NCI-H128 (cell line): Measurements from ENCODE around the gene CDK5RAP3.
"Not testable (repeated sequence)": the region's sequence is repeated elsewhere in the genome, so short reads cannot be mapped to it uniquely, and the experiment has no call there.

Experiments
- DNase-seq: peaks from one replicate; lab custom pipeline; 2025; ENCODE audit not compliant: unreplicated experiment; lab: John Stamatoyannopoulos, UW

The CDK5RAP3 gene, protein sequence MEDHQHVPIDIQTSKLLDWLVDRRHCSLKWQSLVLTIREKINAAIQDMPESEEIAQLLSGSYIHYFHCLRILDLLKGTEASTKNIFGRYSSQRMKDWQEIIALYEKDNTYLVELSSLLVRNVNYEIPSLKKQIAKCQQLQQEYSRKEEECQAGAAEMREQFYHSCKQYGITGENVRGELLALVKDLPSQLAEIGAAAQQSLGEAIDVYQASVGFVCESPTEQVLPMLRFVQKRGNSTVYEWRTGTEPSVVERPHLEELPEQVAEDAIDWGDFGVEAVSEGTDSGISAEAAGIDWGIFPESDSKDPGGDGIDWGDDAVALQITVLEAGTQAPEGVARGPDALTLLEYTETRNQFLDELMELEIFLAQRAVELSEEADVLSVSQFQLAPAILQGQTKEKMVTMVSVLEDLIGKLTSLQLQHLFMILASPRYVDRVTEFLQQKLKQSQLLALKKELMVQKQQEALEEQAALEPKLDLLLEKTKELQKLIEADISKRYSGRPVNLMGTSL

DNA sequence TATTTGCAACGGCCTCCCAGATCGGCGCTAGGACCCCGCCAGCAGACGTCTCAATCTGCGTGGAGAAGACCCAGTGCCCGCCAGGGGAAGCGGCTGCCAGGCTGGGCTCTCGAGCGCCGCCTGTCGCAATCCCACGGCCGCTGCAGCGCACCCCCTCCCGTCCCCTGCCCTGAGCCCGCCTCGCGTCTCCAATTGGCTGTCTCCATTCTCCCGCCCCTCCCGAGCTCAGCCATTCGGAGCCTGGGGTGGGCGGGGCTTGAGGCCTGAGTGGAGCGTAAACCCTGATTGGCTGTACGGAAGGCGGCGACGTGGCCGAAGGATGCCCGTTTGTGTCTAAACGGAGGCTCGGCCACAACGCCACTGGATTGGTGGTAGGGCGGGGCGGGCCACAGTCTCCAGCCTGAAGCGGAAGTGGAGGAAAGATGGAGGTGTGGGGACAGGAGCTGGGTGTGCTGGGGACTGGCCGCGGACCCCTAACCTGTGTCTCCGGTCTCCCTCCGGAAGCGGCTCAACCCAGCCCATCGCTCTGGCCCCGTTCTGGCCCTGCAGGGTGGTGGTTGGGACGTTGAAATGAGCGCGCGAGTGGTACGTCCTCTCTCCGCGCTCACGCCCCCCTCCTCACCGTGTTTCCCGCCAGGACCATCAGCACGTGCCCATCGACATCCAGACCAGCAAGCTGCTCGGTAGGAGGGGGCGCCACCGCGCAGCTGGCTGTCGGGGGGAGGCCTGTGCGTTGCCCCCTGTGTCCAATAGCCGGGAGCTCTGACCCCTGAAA lies at the start of gene CDK5RAP3:
Gene CDK5RAP3 (plus strand): TSS at position 389 of the 775 bp plus-strand sequence. CDS start 34 bp downstream, at position 423.
- DNase-seq = peak; percentile 97

DNA sequence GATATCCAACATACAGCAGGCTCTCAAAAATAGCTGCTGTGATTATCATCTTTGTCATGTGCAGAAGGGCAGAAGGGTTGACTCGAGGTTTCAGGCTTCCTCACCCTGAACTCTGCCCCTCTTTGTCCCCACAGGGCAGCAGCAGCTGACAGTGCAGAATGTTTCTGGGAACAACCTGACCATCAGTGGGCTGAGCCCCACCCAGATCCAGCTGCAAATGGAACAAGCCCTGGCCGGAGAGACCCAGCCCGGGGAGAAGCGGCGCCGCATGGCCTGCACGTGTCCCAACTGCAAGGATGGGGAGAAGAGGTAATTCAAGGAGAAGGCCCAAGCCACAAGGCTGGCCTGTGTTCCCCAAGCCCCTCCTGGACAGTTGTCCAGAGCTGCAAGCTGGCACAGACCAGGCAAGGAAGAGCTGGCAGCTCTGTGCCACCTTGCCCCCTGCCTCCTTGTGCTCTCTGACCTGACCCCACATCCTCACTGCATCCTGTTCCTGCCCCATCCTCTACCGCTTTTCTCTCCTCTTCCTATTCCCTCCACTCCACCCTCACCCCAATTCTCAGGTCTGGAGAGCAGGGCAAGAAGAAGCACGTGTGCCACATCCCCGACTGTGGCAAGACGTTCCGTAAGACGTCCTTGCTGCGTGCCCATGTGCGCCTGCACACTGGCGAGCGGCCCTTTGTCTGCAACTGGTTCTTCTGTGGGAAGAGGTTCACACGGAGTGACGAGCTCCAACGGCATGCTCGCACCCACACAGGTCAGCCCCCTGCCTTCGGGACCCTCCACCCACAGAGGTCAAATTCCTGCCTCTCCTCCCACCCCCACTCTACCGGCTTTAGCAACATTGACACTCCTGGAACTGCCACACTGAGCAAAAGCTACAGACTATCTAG lies 45.9 kb upstream of the CDK5RAP3 start:
- no peak for DNase-seq

DNA sequence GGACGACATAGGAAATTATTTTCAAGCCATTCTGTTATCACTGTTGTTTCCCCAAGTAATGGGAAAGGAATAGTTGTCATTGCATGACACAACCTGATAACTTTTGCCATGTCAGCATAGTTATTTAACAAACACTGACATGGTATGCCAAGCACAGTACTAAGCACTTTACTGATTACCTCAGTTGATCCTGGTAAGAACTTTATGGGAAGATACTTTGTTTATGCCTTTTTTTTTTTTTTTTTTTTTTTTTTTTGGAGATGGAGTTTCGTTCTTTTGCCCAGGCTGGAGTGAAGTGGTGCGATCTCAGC lies 45.3 kb upstream of the CDK5RAP3 start:
- DNase-seq = no peak

DNA sequence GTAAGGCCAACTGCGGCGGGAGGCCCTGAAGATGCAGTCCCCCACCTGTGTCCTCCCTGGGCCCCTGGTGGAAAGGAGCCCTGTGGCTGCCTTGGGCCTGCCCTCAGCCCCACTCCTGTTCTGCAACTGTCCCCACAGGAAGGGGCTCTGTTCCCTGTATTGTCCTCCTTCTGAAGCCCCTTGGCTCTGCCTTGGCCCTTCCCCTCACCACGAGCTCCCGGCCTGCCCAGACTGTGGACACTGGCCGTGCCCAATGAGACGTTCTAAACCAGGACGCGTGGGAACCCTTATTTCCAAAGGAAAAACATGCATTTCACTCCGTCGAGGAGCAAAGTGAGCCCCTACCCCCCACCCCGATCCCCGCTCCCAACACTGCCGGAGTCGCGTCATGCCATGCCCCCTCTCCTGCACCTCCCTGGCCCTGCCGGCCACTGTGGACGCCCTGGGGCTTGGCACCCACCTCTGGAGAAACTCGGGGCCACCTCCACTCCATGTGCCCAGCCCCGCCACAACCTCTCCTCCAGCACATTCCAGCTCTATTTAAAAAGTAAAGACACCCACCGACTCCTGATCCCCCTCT lies 43.0 kb upstream of the CDK5RAP3 start:
- no peak for DNase-seq

DNA sequence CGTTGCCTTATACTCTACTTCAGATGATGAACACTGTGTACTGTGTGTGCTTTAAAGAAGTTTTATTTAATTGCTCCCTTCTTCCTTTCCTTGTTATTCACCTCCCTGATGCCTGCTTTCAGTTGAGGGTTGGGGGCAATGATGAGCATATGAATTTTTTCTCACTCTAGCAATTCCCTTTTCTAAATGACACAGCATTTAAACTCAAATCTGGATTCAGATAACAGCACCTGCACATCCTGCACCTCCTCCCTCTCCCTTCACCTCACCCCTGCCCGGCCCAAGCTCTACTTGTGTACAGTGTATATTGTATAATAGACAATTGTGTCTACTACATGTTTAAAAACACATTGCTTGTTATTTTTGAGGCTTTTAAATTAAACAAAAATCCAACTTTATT lies 42.5 kb upstream of the CDK5RAP3 start:
- DNase-seq = no peak

DNA sequence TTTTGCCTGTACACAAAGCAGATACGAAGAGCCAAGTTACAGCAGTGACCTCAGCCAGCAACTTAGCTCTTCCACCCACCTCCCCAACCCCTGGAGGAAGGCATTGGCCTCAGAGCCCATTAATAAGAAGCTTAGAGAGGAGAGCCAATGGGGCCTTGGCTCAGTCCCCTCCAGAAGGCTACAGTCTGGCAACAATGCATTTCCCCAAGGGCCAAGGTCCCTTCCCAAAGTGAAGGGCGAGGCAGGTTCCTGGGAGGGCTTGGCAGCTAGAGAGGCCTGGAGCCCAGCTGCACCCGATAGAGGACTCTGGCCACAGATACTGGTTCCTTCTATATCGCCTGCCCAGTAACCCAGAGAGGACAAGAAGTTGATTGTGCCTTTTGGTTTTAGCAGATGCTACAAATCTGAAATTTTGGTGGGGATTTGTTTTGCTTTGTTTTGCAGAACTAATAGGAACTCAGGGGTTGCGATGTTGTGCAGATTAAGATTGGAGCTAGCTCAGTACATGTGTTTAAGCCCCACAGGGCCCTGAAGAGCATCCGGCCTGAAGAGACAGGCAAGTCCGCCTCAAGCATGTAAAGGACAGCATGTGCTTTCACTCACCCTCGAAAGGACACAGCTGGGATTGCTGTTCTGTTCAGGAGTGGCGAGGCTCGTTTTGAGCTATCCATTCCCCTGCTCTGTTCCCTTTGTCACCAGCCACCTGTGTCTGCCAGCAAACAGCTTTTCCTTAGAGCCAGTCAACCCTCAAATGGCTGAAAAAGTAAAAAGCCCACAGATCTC lies 41.5 kb upstream of the CDK5RAP3 start:
- DNase-seq = no peak

DNA sequence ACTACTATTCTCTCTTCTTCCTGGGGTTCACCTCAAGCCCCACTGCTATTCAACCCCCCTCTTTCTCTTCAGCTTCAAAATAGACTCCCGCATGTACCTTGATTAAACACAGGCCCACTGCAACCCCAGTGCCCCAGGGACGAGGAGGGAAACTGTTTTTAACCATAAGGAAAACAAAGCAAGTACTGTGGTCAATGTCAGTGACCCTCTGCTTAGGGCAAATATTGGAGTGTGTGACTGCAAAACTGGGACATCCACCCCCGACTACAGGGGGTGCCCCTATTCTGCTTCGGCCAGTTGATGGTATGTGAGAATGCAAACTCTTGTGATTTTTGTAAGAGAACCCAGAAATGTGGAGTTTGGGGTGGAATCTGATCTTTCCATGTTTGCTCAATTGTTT lies 39.1 kb upstream of the CDK5RAP3 start:
- no peak for DNase-seq

DNA sequence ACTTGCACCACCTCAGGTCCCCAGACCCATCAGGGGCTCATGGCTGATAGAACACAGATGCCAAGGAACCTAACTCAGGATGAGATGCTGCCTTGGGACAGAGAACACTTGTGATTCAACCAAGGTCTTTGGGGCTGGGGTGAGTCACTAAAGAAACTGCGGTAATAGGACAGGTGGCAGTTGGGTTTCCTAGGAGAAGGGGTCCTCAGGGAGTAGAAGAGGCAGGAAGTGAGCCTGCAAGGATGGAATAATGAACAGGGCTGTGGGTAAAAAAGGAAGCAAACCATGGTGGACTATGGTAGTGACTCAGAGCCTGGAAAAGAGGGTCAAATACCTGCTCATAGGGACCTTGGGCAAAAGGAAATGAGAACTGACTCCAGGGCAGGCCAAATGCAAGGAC lies 36.1 kb upstream of the CDK5RAP3 start:
- DNase-seq = no peak

DNA sequence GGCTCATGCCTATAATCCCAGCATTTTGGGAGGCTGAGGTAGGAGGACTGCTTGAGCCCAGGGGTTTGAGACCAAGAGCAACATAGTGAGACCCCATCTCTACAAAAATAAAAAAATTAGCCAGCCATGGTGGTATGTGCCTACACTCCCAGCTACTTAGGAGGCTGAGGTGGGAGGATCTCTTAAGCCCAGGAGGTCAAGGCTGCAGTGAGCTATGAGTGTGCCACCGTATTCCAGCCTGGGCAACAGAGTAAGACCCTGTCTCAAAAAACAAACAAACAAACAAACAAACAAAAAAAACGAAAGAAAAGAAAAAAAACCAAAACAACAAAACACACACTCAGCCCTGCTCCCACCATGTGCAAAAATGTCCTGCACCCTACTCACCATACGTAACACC lies 35.4 kb upstream of the CDK5RAP3 start:
- DNase-seq = not testable (repeated sequence)

DNA sequence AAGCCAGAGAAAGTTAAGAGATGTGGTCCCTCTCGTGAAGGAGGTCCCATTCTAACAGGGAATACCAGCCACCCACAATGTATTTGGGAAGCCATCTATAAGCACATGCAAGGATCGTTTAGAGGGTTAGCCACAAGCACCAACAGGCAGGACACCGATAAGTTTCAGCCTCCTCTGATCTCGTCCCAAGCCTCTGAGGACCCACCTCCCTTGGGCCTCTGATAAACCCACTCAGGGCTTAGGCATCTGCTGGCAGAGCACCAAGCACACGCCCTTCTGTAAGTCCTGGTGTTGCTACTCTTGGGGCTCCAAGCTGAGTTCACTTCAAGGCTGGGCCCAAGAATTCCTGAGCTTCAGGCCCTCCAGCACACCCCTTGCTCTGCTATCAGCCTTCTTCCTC lies 35.0 kb upstream of the CDK5RAP3 start:
- DNase-seq = no peak

DNA sequence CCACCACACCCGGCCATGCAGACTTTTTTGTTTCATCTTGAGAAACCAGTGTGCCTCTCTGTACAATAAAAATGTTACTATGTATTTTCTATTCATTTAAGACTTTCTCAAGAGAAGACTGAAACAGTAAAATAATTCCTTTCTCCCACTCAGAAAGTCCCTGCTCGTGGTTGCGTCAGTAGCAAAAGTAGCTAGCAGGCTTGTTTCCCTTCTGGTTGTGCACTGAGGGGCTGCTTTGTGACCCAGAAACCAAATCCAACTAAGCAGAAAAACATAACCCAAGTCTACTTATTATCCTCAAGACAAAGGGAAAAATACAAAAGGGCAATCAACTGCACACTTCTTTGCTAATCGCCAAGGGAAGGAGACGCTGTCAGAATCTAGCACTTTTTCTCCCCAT lies 33.0 kb upstream of the CDK5RAP3 start:
- DNase-seq = no peak

DNA sequence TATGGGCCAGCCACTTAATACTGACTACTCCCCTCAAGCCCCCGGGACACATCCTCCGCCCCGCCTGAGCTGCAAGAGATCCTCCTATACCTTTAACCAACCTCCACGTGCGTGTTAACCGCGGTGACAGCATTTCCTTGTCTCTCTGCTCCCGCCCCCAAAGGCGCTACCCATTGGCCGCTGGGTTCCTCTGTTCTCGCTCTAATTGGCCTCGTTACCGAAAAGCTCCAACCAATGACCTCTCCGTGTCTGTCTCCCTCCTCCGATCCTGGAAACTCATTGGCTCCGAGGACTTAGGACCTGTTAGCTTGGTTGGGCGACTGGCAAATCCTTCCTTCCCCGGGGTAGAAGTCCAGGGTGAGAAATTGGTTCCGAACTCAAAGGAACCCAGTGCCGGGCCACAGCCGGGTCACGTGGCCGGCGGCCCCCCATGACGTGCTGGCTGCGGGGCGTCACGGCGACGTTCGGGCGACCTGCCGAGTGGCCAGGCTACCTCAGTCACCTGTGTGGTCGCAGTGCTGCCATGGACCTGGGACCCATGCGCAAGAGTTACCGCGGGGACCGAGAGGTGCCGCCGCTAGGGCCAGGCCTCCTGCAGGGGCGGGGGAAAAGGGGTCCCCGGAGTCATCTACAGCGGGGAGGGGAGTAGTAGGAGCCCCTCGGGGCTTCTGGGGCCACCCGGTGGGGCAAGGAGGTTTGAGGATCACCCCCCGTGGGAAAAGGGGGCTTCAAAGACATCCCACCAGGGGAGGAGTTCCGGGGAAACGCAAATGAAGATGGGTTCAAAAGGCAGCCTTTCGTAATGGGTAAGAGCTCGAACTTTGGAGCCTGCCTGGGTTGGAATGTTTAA lies 29.4 kb upstream of the CDK5RAP3 start, which contains the start of gene PNPO:
Gene PNPO (plus strand): TSS at position 326 of the 850 bp plus-strand sequence. CDS start 105 bp downstream, at position 431.
- peak; percentile 63 for DNase-seq

DNA sequence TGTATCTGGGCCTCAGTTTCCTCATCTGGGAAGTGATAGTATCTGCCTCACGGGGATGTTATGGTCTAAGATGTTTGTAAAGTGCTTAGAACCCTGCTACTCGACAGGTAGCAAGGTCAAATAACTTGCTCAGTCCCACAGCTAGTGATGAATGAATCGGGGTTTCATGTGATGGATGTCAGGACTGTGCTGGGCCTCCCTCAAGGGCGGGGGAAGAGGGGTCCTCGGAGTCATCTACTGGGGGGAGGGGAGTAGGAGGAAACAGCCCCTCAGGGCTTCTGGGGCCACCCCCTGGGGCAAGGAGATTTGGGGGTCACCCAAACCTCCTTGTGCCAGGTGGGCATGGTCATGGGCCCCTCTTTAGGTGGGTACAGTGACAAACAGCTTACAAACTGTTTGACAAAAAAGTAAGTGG lies 28.8 kb upstream of the CDK5RAP3 start:
- no peak for DNase-seq

DNA sequence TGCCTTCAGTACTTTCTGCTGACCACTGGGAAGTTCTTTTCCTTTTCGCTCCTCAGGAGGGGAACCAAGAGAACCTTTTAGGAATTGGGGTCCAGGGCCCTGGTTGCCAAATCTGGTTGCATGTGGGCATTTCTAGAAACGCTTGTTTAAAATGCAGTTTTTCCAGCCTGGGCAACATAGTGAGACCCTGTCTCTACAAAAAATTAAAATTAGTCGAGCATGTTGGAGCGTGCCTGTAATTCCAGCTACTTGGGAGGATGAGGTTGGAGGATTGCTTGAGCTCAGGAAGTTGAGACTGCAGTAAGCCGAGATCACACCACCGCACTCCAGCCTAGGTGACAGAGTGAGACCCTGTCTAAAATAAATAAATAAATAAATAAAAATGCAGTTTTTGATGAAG lies 28.3 kb upstream of the CDK5RAP3 start:
- no peak for DNase-seq

DNA sequence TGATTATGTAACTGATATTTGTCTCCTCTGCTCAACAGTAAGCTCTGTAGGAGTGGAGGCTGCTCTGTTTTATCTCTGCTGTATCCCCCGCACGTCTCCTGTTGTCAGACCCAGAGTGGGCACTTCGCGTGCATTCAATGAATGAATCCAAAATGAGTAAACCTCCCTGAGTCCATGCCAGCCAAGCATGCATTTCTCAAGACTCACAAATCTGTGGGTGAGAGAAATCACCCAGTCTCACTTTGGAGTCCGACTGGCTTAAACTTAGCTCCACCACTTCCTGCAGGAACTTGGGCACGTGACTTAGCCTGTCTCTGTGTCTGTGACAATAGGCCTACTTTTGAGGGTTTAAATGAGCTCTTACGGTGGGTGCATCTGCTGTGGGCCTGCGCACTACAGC lies 25.8 kb upstream of the CDK5RAP3 start:
- DNase-seq = no peak

DNA sequence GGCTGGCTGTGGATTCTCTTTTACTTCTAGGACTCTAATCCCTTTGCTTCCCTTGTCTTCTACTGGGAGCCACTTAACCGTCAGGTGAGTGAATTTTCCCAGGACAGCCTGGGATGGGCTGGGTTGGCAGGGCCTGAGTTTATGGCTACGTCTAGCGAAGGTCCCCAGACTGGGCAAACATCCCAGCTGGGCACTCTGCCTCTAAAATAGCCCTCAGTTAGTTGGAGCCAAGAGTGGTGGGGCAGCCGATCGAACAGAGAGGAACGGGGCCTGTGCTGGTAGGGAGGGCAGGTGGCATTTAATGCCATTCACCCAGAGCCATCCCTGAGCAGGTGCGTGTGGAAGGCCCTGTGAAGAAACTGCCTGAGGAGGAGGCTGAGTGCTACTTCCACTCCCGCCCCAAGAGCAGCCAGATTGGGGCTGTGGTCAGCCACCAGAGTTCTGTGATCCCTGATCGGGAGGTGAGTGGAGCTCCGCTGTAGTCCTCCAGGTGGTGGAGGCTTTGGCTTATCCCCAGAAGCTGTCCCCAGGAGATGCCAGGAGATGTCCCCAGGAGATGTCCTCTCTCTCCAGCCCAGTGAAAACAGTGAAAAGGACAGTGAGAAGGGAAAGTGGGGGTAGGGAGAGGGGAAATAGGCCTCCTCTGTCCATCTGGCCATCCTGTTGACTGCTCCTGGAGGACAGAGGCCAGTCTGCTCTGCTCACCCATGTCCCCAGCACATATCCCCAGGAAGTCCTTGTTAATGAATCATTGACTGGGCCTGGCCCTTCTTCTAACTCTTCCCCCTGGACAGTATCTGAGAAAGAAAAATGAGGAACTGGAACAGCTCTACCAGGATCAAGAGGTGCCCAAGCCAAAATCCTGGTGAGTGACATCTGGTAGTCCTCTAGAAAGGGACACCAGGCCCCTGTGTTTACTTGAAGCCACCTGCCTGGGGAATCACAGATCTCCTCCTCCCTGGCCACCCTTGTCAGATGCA lies 25.1 kb upstream of the CDK5RAP3 start:
- no peak for DNase-seq

DNA sequence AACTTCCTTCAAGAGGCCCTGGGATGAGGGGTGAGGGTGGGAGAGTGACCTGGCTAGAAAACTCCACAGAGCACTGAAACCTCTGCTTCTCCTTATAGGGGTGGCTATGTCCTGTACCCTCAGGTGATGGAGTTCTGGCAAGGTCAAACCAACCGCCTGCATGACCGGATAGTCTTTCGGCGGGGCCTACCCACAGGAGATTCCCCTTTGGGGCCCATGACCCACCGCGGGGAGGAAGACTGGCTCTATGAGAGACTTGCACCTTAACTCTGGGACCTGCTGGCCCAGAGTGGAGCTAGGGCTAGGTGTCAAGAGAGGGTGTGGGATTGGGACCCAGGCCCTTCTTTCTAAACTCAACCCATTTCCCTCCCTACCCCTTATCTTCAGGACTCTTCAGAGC lies 24.4 kb upstream of the CDK5RAP3 start:
- no peak for DNase-seq

DNA sequence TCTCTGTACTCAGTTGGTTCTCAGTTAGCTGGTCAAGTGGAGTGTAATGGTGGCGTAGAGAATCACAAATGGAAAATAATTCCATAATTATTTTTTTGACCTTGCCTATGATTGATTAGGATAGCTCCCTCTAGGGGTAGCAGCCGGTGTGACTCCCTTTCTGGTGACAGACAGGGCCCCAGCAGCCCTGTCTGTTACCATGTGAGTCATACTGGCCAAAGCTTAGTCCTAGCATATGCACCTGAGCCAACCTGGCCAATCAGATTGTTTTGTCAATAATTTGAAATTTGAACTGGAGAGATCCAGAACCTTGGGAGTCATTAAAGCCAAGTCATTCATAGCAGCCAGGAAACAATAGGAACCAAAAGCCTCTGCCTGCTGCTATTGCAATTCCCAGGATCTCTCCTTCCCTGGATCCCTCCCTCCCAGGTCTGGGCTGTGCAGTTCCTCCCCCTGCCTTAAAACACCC lies 23.9 kb upstream of the CDK5RAP3 start:
- DNase-seq = no peak
